ENCODE measurements around the gene LNX1.

LNX1 gene

GRCh38 chr4:53576676-53577372 lies 14.5 kb downstream of the LNX1 start:
- Histone ChIP-seq H3K27me3 (replicated peaks; ENCODE audit: control insufficient read depth, insufficient read depth, low read length) (no peaks in the 10 kb centered on the region; the same call in none of the 2 replicates), H3K4me3 (replicated peaks; ENCODE audit: low read depth, low read length) (no peak overlapping the region), H3K36me3 (ENCODE audit: control insufficient read depth, insufficient read depth, low read length) (no peaks in the 10 kb centered on the region)
- DNase-seq (ENCODE audit: extremely low read depth, insufficient read length), result no peak
- TF ChIP-seq, protein P1, sequence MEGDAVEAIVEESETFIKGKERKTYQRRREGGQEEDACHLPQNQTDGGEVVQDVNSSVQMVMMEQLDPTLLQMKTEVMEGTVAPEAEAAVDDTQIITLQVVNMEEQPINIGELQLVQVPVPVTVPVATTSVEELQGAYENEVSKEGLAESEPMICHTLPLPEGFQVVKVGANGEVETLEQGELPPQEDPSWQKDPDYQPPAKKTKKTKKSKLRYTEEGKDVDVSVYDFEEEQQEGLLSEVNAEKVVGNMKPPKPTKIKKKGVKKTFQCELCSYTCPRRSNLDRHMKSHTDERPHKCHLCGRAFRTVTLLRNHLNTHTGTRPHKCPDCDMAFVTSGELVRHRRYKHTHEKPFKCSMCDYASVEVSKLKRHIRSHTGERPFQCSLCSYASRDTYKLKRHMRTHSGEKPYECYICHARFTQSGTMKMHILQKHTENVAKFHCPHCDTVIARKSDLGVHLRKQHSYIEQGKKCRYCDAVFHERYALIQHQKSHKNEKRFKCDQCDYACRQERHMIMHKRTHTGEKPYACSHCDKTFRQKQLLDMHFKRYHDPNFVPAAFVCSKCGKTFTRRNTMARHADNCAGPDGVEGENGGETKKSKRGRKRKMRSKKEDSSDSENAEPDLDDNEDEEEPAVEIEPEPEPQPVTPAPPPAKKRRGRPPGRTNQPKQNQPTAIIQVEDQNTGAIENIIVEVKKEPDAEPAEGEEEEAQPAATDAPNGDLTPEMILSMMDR (IDR thresholded peaks at IDR 0.05; ENCODE audit: insufficient read depth, low read length, poor library complexity, severe bottlenecking), result no peak

GRCh38 chr4:53576071-53576617 lies 15.1 kb downstream of the LNX1 start:
- DNase-seq (ENCODE audit: extremely low read depth, insufficient read length), result no peak
- TF ChIP-seq, protein P1 (IDR thresholded peaks at IDR 0.05; ENCODE audit: insufficient read depth, low read length, poor library complexity, severe bottlenecking), result no peak
- no peak overlapping the region for H3K4me3 ChIP-seq (replicated peaks; ENCODE audit: low read depth, low read length)
- H3K27me3 ChIP-seq (replicated peaks; ENCODE audit: control insufficient read depth, insufficient read depth, low read length), result no peaks in the 10 kb centered on the region; the same call in none of the 2 replicates
- no peaks in the 10 kb centered on the region for H3K36me3 ChIP-seq (ENCODE audit: control insufficient read depth, insufficient read depth, low read length)

- no peak for DNase-seq (ENCODE audit: extremely low read depth, insufficient read length)
- TF ChIP-seq, protein P1 (IDR thresholded peaks at IDR 0.05; ENCODE audit: insufficient read depth, low read length, poor library complexity, severe bottlenecking), result no peak
- H3K4me3 ChIP-seq (replicated peaks; ENCODE audit: low read depth, low read length), result no peak overlapping the region
- no peaks in the 10 kb centered on the region for H3K36me3 ChIP-seq (ENCODE audit: control insufficient read depth, insufficient read depth, low read length)
- no peaks in the 10 kb centered on the region; the same call in none of the 2 replicates for H3K27me3 ChIP-seq (replicated peaks; ENCODE audit: control insufficient read depth, insufficient read depth, low read length)
These were observed 15.7 kb downstream of the LNX1 start for GRCh38 chr4:53575552-53575951.

- Histone ChIP-seq H3K27me3 (replicated peaks; ENCODE audit: control insufficient read depth, insufficient read depth, low read length) (no peaks in the 10 kb centered on the region; the same call in none of the 2 replicates), H3K4me3 (replicated peaks; ENCODE audit: low read depth, low read length) (no peak overlapping the region), H3K36me3 (ENCODE audit: control insufficient read depth, insufficient read depth, low read length) (no peaks in the 10 kb centered on the region)
- DNase-seq (ENCODE audit: extremely low read depth, insufficient read length), result no peak
- TF ChIP-seq, protein P1 (IDR thresholded peaks at IDR 0.05; ENCODE audit: insufficient read depth, low read length, poor library complexity, severe bottlenecking), result no peak
These were observed 16.8 kb downstream of the LNX1 start for GRCh38 chr4:53574528-53574927.

DNA sequence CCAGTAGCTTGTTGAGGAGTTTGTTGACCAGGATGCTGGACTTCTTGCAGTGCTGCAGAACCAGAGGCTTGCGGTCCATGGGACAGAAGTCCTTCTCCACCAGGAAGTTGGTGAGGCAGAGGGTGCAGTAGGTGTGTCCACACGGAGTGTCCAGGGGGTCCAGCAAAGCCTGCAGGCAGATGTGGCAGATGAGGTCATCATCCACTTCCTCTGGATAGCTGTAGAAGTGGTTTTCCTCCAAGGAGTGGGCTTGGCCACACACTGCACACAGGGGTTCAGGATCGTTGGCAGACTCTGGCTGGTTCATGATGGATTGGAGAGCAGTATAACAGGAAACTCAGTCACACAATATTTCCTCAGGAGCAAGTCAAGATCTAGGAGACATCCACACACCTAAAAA lies 17.6 kb downstream of the LNX1 start:
- H3K27me3 ChIP-seq (replicated peaks; ENCODE audit: control insufficient read depth, insufficient read depth, low read length), result no peaks in the 10 kb centered on the region; the same call in 1 of the 2 replicates
- TF ChIP-seq, protein P1 (IDR thresholded peaks at IDR 0.05; ENCODE audit: insufficient read depth, low read length, poor library complexity, severe bottlenecking), result no peak
- no peak for DNase-seq (ENCODE audit: extremely low read depth, insufficient read length)
- H3K4me3 ChIP-seq (replicated peaks; ENCODE audit: low read depth, low read length), result no peak overlapping the region
- no peaks in the 10 kb centered on the region for H3K36me3 ChIP-seq (ENCODE audit: control insufficient read depth, insufficient read depth, low read length)
